Motor neuron (in vitro differentiated cells): ENCODE measurements around the gene ADARB1. TPM values are rescaled to one million over a fixed set of nuclear protein-coding genes. Genes with fewer than 3 reads are reported as not detected.

Source experiments
- ATAC-seq, 8 experiments: fragments of 200-7000 bp; cut with Tn5 transposase; replicated peaks in 6 of 8; 2 replicates each; pipeline ENCODE4 v1.8.0; 2021; ENCODE audit warnings: mild to moderate bottlenecking in 8 of 8, moderate library complexity in 8 of 8
- H3K27ac ChIP-seq, 2 donors: fragments of 250-450 bp; sonication (Bioruptor Pico); 2 replicates each; pipeline ENCODE4 v1.9.0; 2021; ENCODE audit warnings: antibody characterized with exemption in 2 of 2, mild to moderate bottlenecking in 2 of 2, moderate library complexity in 1 of 2
- H3K4me1 ChIP-seq, 2 donors: fragments of 250-450 bp; sonication (Bioruptor Pico); replicated peaks in 1 of 2; 2 replicates each; pipeline ENCODE4 v1.6.1; 2021; ENCODE audit warnings: antibody characterized with exemption in 2 of 2, mild to moderate bottlenecking in 2 of 2, moderate library complexity in 1 of 2
- H3K4me3 ChIP-seq, 5 donors: fragments of 250-450 bp; sonication (Bioruptor Pico); 2 replicates each; pipeline ENCODE4 v1.9.0; 2021; ENCODE audit warnings: antibody characterized with exemption in 5 of 5, mild to moderate bottlenecking in 5 of 5, moderate library complexity in 4 of 5
- WGBS, 10 experiments: fragments of 450-650 bp; shearing (Covaris generic); methylation state at CpG; one replicate each; pipeline ENCODE4 v1.0.0; 2022; 5-methylcytosine and 5-hydroxymethylcytosine counted together
- in situ Hi-C, 9 experiments: fragments of 400-800 bp; cut with MboI; loops; one replicate each; pipeline ENCODE4 v1.15.0; 2021; ENCODE audit warnings: low sequenced_read_pairs in 9 of 9, low pct_unique_long_range_greater_than_20kb in 2 of 9; ENCODE audit not compliant: unreplicated experiment in 9 of 9
- total RNA-seq, 8 experiments: library from RNA; unstranded; fragments of 300-600 nt; gene quantifications; 2 replicates each; pipeline versions ENCODE4 v1.2.3 to v1.2.4, GENCODE V29; 2022

ADARB1 gene
- total RNA-seq, 8 experiments from 2014 or later = 3.7 to 18.4 (median 8.2) TPM

- no peak for ATAC-seq
- WGBS, 10 experiments = 70 to 100% (median 90%) methylated on average over 1 to 5 of the region's 15 CpGs; no CpG with 5 or more reads in 5 of the 10 experiments
- Histone ChIP-seq H3K4me1 (peaks cover 5 to 8% of the 10 kb centered on the region in 2 donors), H3K27ac (no peak overlapping the region), H3K4me3 (no peak overlapping the region)
- in situ Hi-C loops = no loop called here
Observed at GRCh38 chr21:45042664-45043161, 31.7 kb upstream of the ADARB1 start.

- in situ Hi-C loops = no loop called here
- peaks cover 5 to 8% of the 10 kb centered on the region in 2 donors for H3K4me1 ChIP-seq
- ATAC-seq = no peak
- no peak overlapping the region for H3K27ac ChIP-seq
- 90 to 100% (median 95%) methylated on average over 1 to 9 of the region's 22 CpGs; no CpG with 5 or more reads in 4 of the 10 experiments for WGBS, 10 experiments
- no peak overlapping the region for H3K4me3 ChIP-seq
Observed at GRCh38 chr21:45043541-45044020, 30.8 kb upstream of the ADARB1 start.

DNA sequence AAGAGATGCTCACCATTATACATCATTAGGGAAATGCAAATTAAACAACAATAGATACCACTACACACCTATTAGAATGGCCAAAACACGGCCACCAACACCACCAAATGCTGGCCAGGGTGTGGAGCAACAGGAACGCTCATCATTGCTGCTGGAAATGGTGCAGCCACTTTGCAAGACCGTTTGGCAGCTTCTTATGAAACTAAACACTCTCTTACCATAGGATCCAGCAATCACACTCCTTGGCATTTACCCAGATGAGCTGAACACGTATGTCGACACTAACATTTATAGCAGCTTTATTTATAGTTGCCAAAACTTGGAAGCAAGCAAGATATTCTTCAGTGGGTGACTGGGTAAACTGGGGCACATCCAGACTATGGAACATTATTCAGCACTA is 28.9 kb upstream of the ADARB1 start:
- H3K4me3 ChIP-seq = no peak overlapping the region
- in situ Hi-C loops = no loop called here
- no peak overlapping the region for H3K27ac ChIP-seq
- WGBS, 10 experiments = 15 to 100% (median 66%) methylated on average over 1 to 5 of the region's 5 CpGs; no CpG with 5 or more reads in 2 of the 10 experiments
- ATAC-seq = no peak
- H3K4me1 ChIP-seq = peaks cover 9 to 10% of the 10 kb centered on the region in 2 donors

DNA sequence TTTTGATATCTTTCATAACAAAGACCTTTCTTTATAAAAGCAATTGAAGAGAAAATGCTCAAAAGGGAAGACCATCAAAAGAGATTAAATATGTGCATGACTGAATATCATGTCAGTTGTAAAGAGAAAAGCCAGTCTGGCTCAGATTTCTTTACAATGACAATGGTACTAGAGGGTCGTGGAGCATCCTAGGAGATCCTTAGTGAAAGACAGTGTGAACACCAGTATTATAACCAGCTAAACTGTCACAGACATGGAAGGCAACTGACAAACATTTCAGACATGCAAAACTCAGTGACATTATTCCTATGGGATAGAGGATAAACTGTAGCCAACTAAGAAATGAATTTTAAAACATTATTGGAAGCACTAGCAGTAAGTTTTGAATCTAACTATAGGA is 27.1 kb upstream of the ADARB1 start:
- in situ Hi-C loops = no loop called here
- Histone ChIP-seq H3K27ac (no peak overlapping the region), H3K4me3 (no peak overlapping the region)

DNA sequence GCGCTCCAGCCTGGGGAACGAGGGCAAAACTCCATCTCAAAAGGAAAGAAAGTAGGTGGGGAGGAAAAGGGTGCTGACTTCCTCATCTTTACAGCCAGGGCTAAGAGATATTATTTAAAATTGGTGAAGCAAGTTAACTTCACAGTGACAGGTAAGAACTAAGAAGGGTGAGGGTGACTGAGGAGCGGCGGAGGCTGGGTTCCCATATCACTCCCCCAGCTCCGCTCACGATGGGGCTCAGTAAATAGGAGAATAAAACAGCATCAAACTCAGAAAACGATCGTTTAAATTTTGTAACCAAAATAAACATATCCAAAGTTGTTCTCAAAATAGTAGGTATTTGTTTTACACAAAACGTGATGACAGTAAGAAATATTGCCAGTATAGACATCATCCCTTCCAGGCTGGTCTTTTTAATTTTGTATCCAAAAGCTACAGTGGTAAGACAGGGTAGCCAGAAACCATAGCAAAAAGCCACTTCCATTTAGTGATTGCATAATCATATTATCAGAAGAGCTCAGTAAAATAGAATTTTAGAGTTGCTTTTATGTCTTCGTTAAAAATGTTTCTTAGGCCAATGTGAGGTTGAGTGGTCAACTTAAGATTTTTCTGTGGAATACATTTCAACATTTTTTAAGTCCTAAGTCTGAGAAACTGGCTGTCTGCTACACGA is 26.2 kb upstream of the ADARB1 start:
- H3K27ac ChIP-seq = no peak overlapping the region
- peaks cover 13 to 14% of the 10 kb centered on the region in 2 donors for H3K4me1 ChIP-seq
- 21 to 100% (median 87%) methylated on average over 1 to 11 of the region's 11 CpGs for WGBS, 10 experiments
- ATAC-seq = no peak
- H3K4me3 ChIP-seq = no peak overlapping the region
- in situ Hi-C loops = no loop called here

More for the DNA sequence above, 27.1 kb upstream of the ADARB1 start:
- no peak for ATAC-seq
- peaks cover 13 to 14% of the 10 kb centered on the region in 2 donors for H3K4me1 ChIP-seq
- WGBS, 10 experiments = 20 to 100% (median 65%) methylated on average over 1 of the region's 1 CpG; no CpG with 5 or more reads in 2 of the 10 experiments

DNA sequence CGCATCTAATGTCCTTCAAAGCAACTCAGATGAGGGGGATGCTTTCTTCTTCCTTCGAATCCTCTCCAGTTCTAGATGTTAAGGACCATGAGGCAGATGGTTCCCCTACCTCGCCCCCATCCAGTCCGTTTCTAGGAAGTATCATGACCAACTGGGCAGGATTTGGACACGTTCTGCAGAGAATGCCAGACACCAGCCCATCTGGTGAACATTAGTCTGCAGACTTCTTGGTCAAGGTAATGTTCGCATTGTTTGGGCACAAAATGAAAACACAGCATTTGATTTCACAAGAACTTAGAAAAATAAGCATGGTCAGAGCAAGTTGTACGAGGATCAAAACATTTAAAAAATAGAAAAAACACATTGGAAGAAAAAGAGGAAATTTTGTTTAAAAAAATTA is 25.4 kb upstream of the ADARB1 start:
- in situ Hi-C loops = no loop called here
- Histone ChIP-seq H3K27ac (no peak overlapping the region), H3K4me3 (no peak overlapping the region), H3K4me1 (peaks cover 13 to 14% of the 10 kb centered on the region in 2 donors)
- WGBS, 10 experiments = 15 to 100% (median 88%) methylated on average over 2 to 7 of the region's 7 CpGs
- no peak for ATAC-seq

- Histone ChIP-seq H3K27ac (no peak overlapping the region), H3K4me3 (no peak overlapping the region), H3K4me1 (peaks cover 13 to 14% of the 10 kb centered on the region in 2 donors)
- no peak for ATAC-seq
- 48 to 92% (median 84%) methylated on average over 2 to 11 of the region's 12 CpGs; no CpG with 5 or more reads in 3 of the 10 experiments for WGBS, 10 experiments
- in situ Hi-C loops = no loop called here
Observed at GRCh38 chr21:45049714-45050344, 24.6 kb upstream of the ADARB1 start.

- WGBS, 10 experiments = 28 to 92% (median 81%) methylated on average over 3 to 7 of the region's 14 CpGs; no CpG with 5 or more reads in 3 of the 10 experiments
- in situ Hi-C loops = no loop called here
- ATAC-seq = peak in 5 of 8 experiments; percentile 69 to 80 (median 77)
- Histone ChIP-seq H3K27ac (no peak overlapping the region), H3K4me3 (no peak overlapping the region), H3K4me1 (peaks cover 13 to 14% of the 10 kb centered on the region in 2 donors)
Observed at GRCh38 chr21:45050345-45050796, 24.0 kb upstream of the ADARB1 start.

GRCh38 chr21:45050797-45051489 is 23.4 kb upstream of the ADARB1 start:
- in situ Hi-C loops = no loop called here
- peaks cover 16 to 17% of the 10 kb centered on the region in 2 donors for H3K4me1 ChIP-seq
- peak; percentile 64 to 91 (median 84) for ATAC-seq
- H3K27ac ChIP-seq = no peak overlapping the region
- H3K4me3 ChIP-seq = no peak overlapping the region
- WGBS, 10 experiments = 0 to 76% (median 51%) methylated on average over 1 to 16 of the region's 19 CpGs

DNA sequence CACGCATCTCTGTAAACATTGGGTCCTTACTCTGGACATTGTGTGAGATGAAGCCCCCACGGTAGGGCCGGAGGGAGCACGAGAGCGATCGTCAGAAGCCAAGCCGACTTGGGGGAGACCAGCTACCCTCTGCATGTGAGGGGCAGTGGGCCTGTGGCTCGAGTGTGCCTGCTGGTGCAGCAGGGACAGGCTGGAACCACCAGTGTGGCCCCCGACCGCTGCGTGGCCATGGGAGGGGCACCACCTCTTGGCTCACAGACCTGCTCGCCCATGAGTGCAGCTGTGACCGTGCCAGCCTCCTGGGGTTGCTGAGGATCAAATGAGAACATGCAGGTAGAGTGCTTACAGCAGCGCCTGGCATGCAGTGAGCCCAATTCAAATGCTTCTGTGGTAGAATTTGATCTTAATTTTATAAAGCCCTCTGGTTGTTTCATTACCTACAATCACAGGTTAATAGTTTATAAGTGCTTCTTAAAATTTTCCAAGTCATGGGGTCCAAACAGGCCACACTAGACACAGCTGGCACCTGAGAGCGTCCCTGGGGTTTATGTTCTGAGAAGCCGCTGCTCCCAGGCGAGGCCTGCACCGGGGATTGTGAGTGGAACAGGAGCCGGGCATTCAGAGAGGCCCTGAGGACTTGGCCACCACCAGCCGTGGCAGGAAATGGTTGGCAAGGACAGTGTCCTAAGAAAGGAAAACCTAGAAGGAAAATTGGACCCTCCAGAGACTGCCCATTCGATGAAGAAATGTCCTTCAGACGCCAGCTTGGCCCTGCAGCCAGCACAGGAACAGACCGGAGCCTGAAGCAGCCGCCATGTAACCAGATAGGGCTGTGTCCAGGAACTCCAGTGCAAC is 22.6 kb upstream of the ADARB1 start:
- no peak for ATAC-seq
- no peak overlapping the region for H3K27ac ChIP-seq
- H3K4me3 ChIP-seq = no peak overlapping the region
- WGBS, 10 experiments = 39 to 100% (median 86%) methylated on average over 2 to 6 of the region's 24 CpGs; no CpG with 5 or more reads in 1 of the 10 experiments
- in situ Hi-C loops = no loop called here
- peaks cover 21% of the 10 kb centered on the region in 2 donors for H3K4me1 ChIP-seq

GRCh38 chr21:45052960-45053359 is 21.4 kb upstream of the ADARB1 start:
- 65 to 100% (median 87%) methylated on average over 1 to 6 of the region's 10 CpGs; no CpG with 5 or more reads in 2 of the 10 experiments for WGBS, 10 experiments
- H3K4me1 ChIP-seq = peaks cover 21% of the 10 kb centered on the region in 2 donors
- no peak overlapping the region for H3K27ac ChIP-seq
- no peak overlapping the region for H3K4me3 ChIP-seq
- in situ Hi-C loops = no loop called here
- no peak for ATAC-seq

GRCh38 chr21:45053561-45054226 is 20.7 kb upstream of the ADARB1 start:
- WGBS, 10 experiments = 60 to 73% (median 68%) methylated on average over 1 to 3 of the region's 8 CpGs; no CpG with 5 or more reads in 6 of the 10 experiments
- Histone ChIP-seq H3K27ac (no peak overlapping the region), H3K4me3 (no peak overlapping the region), H3K4me1 (peaks cover 21% of the 10 kb centered on the region in 2 donors)
- in situ Hi-C loops = no loop called here
- no peak for ATAC-seq
